Activated CD4-positive, alpha-beta T cell treated with anti-CD3 and anti-CD28 coated beads for 4 hours (primary cell): ENCODE measurements around the gene HRH1.
"Not testable (repeated sequence)": the region's sequence is repeated elsewhere in the genome, so short reads cannot be mapped to it uniquely, and the experiment has no call there.

Experiments
- DNase-seq, 2 donors: peaks; one replicate each; pipeline ENCODE4 v3.0.0-alpha.2; 2020

HRH1 gene

DNA sequence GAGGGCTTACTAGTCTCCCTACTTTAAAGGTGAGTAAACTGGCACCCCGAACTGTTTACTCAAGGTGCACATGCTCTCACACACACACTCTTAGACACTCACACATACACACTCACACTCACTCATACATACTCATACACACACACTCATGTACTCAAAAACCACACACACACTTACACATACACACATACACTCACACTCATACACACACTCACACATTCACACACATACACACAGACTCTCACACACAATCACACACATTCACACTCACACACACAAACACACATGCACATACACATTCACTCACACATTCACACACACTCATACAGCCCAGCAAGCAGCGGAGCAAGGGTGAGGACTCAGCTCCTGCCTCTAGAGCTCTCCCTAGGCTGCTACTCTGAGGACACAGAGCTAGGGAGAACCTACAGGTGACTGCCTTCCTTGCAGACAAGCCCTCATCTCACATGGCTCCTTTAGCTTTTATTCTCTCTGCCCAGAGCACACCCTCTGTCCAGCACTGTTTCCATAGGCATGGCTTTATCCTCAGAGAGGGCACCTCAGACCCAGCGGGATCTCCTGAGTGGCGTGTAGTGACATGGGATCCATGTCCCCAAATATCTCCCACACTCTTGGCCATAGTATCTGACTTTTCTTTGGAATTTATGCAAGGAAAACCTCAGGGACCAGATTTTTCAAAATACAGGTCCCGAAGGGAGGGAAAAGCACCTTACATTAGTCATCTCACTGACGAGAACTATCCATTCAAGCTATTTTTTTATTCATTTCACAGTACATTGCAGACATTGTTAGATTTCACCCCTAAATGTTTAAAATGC, 91.8 kb downstream of the HRH1 start:
- no peak for DNase-seq

DNA sequence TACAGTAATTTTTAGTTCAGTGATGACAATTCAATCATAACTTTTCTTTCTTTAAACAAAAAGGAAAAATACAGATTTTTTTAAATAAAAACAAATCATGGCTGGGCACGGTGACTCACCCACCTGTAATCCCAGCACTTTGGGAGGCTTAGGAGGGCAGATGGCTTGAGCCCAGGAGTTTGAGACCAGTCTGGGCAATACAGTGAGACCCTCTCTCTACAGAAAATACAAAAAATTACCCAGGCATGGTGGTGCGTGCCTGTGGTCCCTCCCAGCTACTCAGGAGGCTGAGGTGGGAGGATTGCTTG, 92.3 kb downstream of the HRH1 start:
- DNase-seq: no peak

DNA sequence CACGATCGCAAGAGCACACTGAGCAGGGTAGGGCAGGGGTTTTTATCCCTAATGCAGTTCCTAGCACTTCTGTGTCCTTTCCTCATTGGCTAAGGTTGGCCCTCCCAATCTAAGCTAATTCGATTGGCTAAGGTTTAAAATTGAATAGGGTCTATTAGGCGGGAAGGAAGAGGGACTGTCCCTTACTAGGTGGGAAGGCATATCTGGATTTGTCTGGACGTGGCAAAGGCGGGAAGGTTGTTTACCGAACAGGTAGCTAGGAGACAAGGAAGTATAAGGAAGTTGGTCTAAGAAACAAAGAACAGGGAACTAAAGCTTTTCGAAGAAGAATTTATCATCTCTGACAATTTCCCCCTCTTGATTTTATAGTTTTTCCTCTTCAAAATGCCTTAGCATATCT, 93.1 kb downstream of the HRH1 start:
- DNase-seq: no peak

- no peak for DNase-seq
These were observed 94.3 kb downstream of the HRH1 start for GRCh38 chr3:11248596-11248995.

DNA sequence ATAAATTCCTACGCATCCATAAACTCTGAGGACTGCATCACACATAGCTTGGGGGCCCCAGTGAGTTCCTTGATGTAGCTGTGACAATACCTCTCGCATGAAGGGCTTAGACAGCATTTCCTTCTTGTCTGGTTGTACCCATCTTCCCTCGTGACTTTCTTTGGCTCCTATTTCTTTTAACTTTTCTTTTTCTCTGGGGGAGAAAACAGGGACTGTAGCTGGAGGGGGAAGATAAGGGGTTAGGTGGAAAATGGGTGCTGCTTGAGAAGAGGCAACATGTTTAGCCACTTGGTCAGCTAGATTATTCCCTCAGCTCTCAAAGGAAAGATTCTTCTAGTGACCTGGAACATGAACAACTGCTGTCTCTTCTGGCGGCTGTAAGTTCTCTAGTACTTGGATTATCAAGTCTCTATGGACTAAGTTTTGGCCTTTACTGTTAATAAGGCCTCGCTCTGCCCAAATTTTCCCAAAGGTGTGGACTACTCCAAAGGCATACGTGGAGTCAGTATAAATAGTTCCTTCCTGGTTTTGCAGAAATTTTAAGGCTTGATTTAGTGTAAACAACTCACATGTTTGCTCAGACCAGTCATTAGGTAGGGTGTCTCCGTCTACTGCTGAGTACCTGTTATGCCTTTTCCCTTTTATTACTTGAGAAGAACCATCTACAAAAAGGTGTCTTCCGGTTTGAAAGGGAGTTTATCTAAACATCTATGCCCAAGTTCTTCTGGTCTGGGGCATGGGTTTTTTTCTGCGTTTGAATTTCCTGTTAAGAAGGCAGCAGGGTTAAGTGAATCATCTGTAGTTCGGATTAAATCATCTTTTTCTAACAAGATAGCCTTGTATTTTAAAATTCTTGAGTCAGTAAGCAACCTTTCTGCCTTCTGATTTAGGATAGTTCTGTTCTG, 96.9 kb downstream of the HRH1 start:
- DNase-seq: peak; percentile 8 to 10

- no peak for DNase-seq
These were observed 97.5 kb downstream of the HRH1 start for GRCh38 chr3:11251807-11252176.

GRCh38 chr3:11254876-11255275, 100.6 kb downstream of the HRH1 start:
- DNase-seq: no peak

- not testable (repeated sequence) for DNase-seq
These were observed 101.2 kb downstream of the HRH1 start for GRCh38 chr3:11255537-11255936.

GRCh38 chr3:11258958-11259357, 104.7 kb downstream of the HRH1 start:
- no peak for DNase-seq

DNA sequence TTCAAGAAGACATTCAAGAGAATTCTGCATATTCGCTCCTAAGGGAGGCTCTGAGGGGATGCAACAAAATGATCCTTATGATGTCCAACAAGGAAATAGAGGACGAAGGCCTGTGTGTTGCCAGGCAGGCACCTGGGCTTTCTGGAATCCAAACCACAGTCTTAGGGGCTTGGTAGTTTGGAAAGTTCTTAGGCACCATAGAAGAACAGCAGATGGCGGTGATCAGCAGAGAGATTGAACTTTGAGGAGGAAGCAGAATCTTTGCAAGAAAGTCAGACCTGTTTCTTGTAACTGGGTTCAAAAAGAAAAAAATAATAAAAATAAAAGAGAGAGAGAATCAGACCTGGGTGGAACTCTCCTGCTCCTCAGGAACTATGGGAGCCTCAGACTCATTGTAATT, 106.2 kb downstream of the HRH1 start:
- DNase-seq: no peak

GRCh38 chr3:11269007-11269406, 114.7 kb downstream of the HRH1 start:
- no peak for DNase-seq

GRCh38 chr3:11271986-11272904, 118.0 kb downstream of the HRH1 start, which contains the start of gene ATG7:
ATG7 (plus strand) TSS chr3:11272397; CDS start chr3:11298696, 26,299 bp downstream.
- peak; percentile 97 to 98 for DNase-seq

DNA sequence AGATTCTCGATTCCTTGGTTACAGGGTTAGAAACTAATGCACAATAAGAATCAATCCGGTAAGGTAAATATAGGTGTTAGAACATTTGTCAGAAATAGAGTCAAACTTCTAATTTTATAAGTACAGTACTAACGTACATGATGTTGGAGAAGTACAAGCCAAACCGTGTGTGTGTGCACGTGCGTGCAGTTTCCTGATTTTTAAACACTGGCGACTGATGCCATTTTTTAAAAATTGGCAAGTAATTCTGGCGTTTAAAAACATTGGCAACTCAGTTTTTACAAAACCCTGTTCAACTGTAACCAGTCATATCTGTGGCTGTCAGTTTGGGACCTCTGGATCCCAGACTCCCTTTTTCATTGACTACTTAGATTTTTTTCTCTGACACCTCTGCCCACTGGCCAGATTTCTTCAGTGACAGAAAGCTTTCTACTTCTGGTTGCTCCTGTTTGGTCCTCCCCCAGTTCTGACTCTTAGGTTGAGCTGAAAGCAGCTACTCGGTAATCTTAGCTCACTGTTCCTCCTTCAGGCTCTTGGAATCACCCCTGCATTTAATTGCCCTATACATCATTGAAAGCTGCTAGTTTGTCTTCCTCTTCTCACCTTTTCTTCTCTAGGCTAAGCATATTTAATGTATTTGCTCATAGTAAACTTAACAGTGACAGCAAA, 118.7 kb downstream of the HRH1 start:
- no peak for DNase-seq

GRCh38 chr3:11273891-11274291, 119.6 kb downstream of the HRH1 start:
- no peak for DNase-seq

- no peak for DNase-seq
These were observed 120.4 kb downstream of the HRH1 start for GRCh38 chr3:11274566-11275142.

- DNase-seq: no peak
These were observed 121.6 kb downstream of the HRH1 start for GRCh38 chr3:11275926-11276325.

- no peak for DNase-seq
These were observed 122.6 kb downstream of the HRH1 start for GRCh38 chr3:11276901-11277300.

DNA sequence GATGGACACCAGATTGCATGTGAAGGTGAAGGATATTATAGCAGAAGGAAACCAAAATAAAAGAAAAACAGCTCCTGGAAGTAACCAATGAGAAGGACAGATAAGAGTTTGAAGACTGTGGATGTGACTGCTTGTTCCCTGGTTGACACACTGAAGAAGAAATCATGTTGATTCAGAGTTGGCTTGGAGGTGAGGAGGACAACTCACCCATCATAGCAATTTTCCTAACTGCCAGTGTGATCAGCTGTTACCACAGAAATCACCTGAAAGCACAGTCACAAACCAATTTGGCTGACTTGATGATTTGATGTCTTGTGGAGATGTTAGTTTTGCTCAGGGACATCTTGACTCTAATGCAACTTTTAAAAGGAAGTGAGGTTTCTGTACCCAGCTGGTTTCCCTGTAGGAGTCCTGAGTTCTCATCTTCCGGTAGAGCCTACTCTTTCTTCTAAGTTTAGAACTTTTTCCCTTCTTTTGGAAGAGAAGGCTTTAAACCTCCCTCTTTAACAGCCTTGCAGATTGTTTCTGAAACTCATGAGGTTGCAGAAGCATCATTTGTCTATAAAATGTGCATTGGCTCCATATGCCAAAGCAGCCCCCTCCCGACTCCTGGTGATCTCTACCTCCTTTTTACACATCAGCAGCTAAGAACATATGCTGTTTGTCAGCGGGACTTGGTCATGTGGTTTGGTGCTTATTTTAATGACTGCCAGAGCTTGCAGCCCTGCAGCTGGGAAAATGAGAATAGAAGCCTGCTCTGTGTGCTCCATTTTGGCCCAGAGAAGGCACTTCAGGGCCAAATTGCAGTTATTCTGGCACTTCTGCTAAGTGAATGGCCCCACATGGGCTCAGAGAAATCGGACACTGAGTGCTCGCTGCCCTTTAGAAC, 128.2 kb downstream of the HRH1 start:
- DNase-seq: no peak

GRCh38 chr3:11283139-11283475, 128.8 kb downstream of the HRH1 start:
- DNase-seq: no peak

DNA sequence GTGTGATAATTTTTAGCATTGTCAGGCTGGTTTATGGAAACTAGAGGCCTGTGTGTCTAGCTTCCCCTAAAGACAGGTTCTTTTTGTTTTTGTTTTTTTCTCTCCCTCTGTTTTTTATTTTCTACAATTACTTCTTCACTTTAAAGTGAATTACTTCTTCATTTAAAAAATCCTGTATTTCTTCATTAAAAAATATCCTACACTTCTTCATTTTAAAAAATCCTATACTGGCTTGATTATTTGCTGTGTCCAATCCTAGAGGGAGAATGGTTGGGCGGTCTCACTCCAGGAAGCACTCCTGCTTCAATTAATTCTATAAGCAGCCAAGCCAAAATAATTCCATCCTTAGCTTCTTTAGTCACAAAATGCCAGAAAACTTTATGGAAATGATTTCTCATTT, 129.7 kb downstream of the HRH1 start:
- DNase-seq: no peak

GRCh38 chr3:11285471-11285870, 131.2 kb downstream of the HRH1 start:
- DNase-seq: no peak
